Measurements from ENCODE around the gene KRT1. TPM values are rescaled to one million over a fixed set of nuclear protein-coding genes. Genes with fewer than 3 reads are reported as not detected.

The KRT1 gene
- total and polyA plus RNA-seq, 2 donors (not counting 1 experiment from before 2014, with no cell fraction given), result not detected

DNA sequence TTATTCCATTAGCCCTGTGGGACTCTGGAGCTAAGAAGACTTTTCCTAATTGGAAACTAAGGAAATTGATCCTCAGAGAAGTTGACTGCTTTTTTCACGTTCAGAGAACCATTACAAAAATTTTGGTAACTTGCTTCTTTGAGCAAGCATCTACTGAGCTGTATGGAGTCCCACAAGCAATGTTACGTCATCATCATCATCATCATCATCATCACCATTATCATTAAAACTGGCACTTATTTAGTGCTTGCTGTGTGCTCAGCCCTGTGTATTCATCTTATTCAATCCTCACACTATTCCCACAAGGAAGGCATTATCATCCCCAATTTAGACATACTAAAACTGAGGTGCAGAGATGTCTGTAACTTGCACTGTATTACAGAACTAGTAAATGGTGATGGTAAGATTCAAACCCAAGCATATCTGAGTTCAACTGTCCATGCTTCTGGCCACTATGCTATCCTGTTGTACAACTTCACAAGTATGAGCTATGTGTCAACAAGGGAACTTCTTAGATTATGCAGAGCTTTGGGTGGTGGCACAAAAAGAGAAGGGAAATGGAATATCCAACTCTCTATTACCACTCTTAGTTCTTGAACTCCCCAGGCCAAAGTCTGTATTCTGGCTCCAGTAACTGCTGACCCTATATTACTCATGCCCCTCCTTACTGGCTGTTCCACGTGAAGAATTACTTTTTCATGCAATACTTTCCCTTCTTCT is 6.3 kb downstream of the KRT1 start:
- H3K4me3 Mint-ChIP-seq, result no peak overlapping the region
- intact Hi-C loops (cut with micrococcal nuclease), result no loop called here
- ATAC-seq (ENCODE audit: low read depth) (no peak), DNase-seq (no peak)
- peaks cover 19% of the 10 kb centered on the region for H3K27me3 Mint-ChIP-seq
- no peaks in the 10 kb centered on the region for H3K27me3 ChIP-seq (replicated peaks in 1 of 4; ENCODE audit: control extremely low read depth in 1 of 4, control insufficient read depth in 3 of 4, insufficient read depth in 4 of 4, low read length in 3 of 4)
- no peaks in the 10 kb centered on the region for H3K36me3 ChIP-seq (replicated peaks in 1 of 2; ENCODE audit: control extremely low read depth in 1 of 2, control insufficient read depth in 1 of 2, extremely low read depth in 1 of 2, insufficient read depth in 2 of 2, low read length in 1 of 2)
- no peaks in the 10 kb centered on the region for H3K9me3 Mint-ChIP-seq (ENCODE audit: insufficient read depth)
- H3K79me2 ChIP-seq (ENCODE audit: control insufficient read depth, insufficient read depth, low read length), result no peaks in the 10 kb centered on the region
- no peaks in the 10 kb centered on the region for H3K4me1 ChIP-seq (ENCODE audit: control insufficient read depth in 2 of 2, insufficient read depth in 2 of 2, low read length in 2 of 2)
- H3K9me3 ChIP-seq (ENCODE audit: control extremely low read depth in 1 of 3, control insufficient read depth in 2 of 3, insufficient read depth in 1 of 3, low read length in 2 of 3), result no peaks in the 10 kb centered on the region
- ChIA-PET CTCF (no interaction called here), POLR2A (no interaction called here)
- no peak overlapping the region for H3K4me3 ChIP-seq (ENCODE audit: control extremely low read depth in 1 of 5, extremely low read depth in 1 of 5, insufficient read depth in 1 of 5, low read depth in 2 of 5, low read length in 4 of 5)
- H3K27ac Mint-ChIP-seq, result no peak overlapping the region
- H3K4me2 ChIP-seq (replicated peaks; ENCODE audit: low read depth, low read length, poor library complexity, severe bottlenecking), result no peak overlapping the region
- TF ChIP-seq CTCF (IDR thresholded peaks at IDR 0.05), result no peak
- no peak for TF ChIP-seq EZH2 (IDR thresholded peaks at IDR 0.05; ENCODE audit: borderline replicate concordance, insufficient read depth, low read depth, low read length, poor library complexity, severe bottlenecking)
- no peak overlapping the region for H3K27ac ChIP-seq (ENCODE audit: low read length in 2 of 2)
- H3K4me1 Mint-ChIP-seq, result no peaks in the 10 kb centered on the region
- H3K9ac ChIP-seq (ENCODE audit: low read length), result no peak overlapping the region
- WGBS (ENCODE audit: insufficient coverage), result 72% methylated on average over 3 of the region's 3 CpGs
- H4K20me1 ChIP-seq (ENCODE audit: control insufficient read depth, insufficient read depth, low read length, poor library complexity, severe bottlenecking), result no peaks in the 10 kb centered on the region
- no peak overlapping the region for H2AFZ ChIP-seq (ENCODE audit: insufficient read depth, low read depth, low read length, poor library complexity, severe bottlenecking)

GRCh38 chr12:52673217-52673616 is 7.0 kb downstream of the KRT1 start:
- no peak for ATAC-seq (ENCODE audit: low read depth)
- no peaks in the 10 kb centered on the region for H3K4me1 Mint-ChIP-seq

More at GRCh38 chr12:52673217-52673616, 7.0 kb downstream of the KRT1 start:
- Mint-ChIP-seq H3K9me3 (ENCODE audit: insufficient read depth) (no peaks in the 10 kb centered on the region), H3K4me3 (no peak overlapping the region), H3K27ac (no peak overlapping the region), H3K27me3 (peaks cover 19% of the 10 kb centered on the region)
- CTCF ChIA-PET, result no interaction called here
- H3K4me3 ChIP-seq (ENCODE audit: control extremely low read depth in 1 of 5, extremely low read depth in 1 of 5, insufficient read depth in 1 of 5, low read depth in 2 of 5, low read length in 4 of 5), result no peak overlapping the region
- no peaks in the 10 kb centered on the region for H3K79me2 ChIP-seq (ENCODE audit: control insufficient read depth, insufficient read depth, low read length)
- WGBS (ENCODE audit: insufficient coverage), result 82% methylated on average over 5 of the region's 5 CpGs
- H3K36me3 ChIP-seq (replicated peaks in 1 of 2; ENCODE audit: control extremely low read depth in 1 of 2, control insufficient read depth in 1 of 2, extremely low read depth in 1 of 2, insufficient read depth in 2 of 2, low read length in 1 of 2), result no peaks in the 10 kb centered on the region
- DNase-seq, result no peak
- no peak overlapping the region for H3K27ac ChIP-seq (ENCODE audit: low read length in 2 of 2)
- H3K9ac ChIP-seq (ENCODE audit: low read length), result no peak overlapping the region
- TF ChIP-seq EZH2 (IDR thresholded peaks at IDR 0.05; ENCODE audit: borderline replicate concordance, insufficient read depth, low read depth, low read length, poor library complexity, severe bottlenecking), result no peak
- TF ChIP-seq CTCF (IDR thresholded peaks at IDR 0.05), result no peak
- intact Hi-C loops (cut with micrococcal nuclease), result no loop called here
- H2AFZ ChIP-seq (ENCODE audit: insufficient read depth, low read depth, low read length, poor library complexity, severe bottlenecking), result no peak overlapping the region
- POLR2A ChIA-PET, result no interaction called here
- H3K4me1 ChIP-seq (ENCODE audit: control insufficient read depth in 2 of 2, insufficient read depth in 2 of 2, low read length in 2 of 2), result no peaks in the 10 kb centered on the region
- H3K27me3 ChIP-seq (replicated peaks in 1 of 4; ENCODE audit: control extremely low read depth in 1 of 4, control insufficient read depth in 3 of 4, insufficient read depth in 4 of 4, low read length in 3 of 4), result no peaks in the 10 kb centered on the region
- H4K20me1 ChIP-seq (ENCODE audit: control insufficient read depth, insufficient read depth, low read length, poor library complexity, severe bottlenecking), result no peaks in the 10 kb centered on the region
- no peaks in the 10 kb centered on the region for H3K9me3 ChIP-seq (ENCODE audit: control extremely low read depth in 1 of 3, control insufficient read depth in 2 of 3, insufficient read depth in 1 of 3, low read length in 2 of 3)
- H3K4me2 ChIP-seq (replicated peaks; ENCODE audit: low read depth, low read length, poor library complexity, severe bottlenecking), result no peak overlapping the region
